ENCODE data around the gene NDUFA6.
"Not testable (repeated sequence)": the region's sequence is repeated elsewhere in the genome, so short reads cannot be mapped to it uniquely, and the experiment has no call there.

DNA sequence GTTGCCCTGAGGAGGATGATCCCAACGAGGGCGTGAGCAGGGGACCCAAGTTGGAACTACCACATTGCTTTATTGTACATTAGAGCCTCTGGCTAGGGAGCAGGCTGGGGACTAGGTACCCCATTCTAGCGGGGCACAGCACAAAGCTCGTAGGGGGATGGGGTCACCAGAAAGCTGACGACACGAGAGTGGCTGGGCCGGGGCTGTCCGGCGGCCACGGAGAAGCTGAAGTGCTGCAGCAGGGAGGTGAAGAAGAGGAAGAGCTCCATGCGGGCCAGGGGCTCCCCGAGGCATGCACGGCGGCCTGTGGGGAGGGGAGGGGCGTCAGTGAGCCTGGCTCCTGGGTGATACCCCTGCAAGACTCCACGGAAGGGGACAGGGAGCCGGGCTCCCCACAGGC is 49.6 kb upstream of the NDUFA6 start:
- not testable (repeated sequence) for TF ChIP-seq GLIS3 (CRISPR knock-in tag; IDR thresholded peaks at IDR 0.05); CSDC2 (CRISPR knock-in tag; IDR thresholded peaks at IDR 0.05); ZFP3 (CRISPR knock-in tag; IDR thresholded peaks at IDR 0.05); ZNF8 (CRISPR knock-in tag; IDR thresholded peaks at IDR 0.05); ARNTL (CRISPR knock-in tag; IDR thresholded peaks at IDR 0.05; ENCODE audit: borderline replicate concordance, low read depth); ZNF565 (CRISPR knock-in tag; conservative IDR thresholded peaks at IDR 0.05; ENCODE audit: low read depth)
- TF ChIP-seq, protein P1, sequence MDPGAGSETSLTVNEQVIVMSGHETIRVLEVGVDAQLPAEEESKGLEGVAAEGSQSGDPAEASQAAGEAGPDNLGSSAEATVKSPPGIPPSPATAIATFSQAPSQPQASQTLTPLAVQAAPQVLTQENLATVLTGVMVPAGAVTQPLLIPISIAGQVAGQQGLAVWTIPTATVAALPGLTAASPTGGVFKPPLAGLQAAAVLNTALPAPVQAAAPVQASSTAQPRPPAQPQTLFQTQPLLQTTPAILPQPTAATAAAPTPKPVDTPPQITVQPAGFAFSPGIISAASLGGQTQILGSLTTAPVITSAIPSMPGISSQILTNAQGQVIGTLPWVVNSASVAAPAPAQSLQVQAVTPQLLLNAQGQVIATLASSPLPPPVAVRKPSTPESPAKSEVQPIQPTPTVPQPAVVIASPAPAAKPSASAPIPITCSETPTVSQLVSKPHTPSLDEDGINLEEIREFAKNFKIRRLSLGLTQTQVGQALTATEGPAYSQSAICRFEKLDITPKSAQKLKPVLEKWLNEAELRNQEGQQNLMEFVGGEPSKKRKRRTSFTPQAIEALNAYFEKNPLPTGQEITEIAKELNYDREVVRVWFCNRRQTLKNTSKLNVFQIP (CRISPR knock-in tag; IDR thresholded peaks at IDR 0.05; ENCODE audit: borderline replicate concordance, low read depth), result not testable (repeated sequence)
- TF ChIP-seq, protein P2, sequence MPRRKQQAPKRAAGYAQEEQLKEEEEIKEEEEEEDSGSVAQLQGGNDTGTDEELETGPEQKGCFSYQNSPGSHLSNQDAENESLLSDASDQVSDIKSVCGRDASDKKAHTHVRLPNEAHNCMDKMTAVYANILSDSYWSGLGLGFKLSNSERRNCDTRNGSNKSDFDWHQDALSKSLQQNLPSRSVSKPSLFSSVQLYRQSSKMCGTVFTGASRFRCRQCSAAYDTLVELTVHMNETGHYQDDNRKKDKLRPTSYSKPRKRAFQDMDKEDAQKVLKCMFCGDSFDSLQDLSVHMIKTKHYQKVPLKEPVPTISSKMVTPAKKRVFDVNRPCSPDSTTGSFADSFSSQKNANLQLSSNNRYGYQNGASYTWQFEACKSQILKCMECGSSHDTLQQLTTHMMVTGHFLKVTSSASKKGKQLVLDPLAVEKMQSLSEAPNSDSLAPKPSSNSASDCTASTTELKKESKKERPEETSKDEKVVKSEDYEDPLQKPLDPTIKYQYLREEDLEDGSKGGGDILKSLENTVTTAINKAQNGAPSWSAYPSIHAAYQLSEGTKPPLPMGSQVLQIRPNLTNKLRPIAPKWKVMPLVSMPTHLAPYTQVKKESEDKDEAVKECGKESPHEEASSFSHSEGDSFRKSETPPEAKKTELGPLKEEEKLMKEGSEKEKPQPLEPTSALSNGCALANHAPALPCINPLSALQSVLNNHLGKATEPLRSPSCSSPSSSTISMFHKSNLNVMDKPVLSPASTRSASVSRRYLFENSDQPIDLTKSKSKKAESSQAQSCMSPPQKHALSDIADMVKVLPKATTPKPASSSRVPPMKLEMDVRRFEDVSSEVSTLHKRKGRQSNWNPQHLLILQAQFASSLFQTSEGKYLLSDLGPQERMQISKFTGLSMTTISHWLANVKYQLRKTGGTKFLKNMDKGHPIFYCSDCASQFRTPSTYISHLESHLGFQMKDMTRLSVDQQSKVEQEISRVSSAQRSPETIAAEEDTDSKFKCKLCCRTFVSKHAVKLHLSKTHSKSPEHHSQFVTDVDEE (CRISPR knock-in tag; IDR thresholded peaks at IDR 0.05), result not testable (repeated sequence)
- TF ChIP-seq, protein P3, sequence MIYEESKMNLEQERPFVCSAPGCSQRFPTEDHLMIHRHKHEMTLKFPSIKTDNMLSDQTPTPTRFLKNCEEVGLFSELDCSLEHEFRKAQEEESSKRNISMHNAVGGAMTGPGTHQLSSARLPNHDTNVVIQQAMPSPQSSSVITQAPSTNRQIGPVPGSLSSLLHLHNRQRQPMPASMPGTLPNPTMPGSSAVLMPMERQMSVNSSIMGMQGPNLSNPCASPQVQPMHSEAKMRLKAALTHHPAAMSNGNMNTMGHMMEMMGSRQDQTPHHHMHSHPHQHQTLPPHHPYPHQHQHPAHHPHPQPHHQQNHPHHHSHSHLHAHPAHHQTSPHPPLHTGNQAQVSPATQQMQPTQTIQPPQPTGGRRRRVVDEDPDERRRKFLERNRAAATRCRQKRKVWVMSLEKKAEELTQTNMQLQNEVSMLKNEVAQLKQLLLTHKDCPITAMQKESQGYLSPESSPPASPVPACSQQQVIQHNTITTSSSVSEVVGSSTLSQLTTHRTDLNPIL (CRISPR knock-in tag; IDR thresholded peaks at IDR 0.05; ENCODE audit: low read depth), result not testable (repeated sequence)
- TF ChIP-seq, protein P4, sequence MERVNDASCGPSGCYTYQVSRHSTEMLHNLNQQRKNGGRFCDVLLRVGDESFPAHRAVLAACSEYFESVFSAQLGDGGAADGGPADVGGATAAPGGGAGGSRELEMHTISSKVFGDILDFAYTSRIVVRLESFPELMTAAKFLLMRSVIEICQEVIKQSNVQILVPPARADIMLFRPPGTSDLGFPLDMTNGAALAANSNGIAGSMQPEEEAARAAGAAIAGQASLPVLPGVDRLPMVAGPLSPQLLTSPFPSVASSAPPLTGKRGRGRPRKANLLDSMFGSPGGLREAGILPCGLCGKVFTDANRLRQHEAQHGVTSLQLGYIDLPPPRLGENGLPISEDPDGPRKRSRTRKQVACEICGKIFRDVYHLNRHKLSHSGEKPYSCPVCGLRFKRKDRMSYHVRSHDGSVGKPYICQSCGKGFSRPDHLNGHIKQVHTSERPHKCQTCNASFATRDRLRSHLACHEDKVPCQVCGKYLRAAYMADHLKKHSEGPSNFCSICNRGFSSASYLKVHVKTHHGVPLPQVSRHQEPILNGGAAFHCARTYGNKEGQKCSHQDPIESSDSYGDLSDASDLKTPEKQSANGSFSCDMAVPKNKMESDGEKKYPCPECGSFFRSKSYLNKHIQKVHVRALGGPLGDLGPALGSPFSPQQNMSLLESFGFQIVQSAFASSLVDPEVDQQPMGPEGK (CRISPR knock-in tag; IDR thresholded peaks at IDR 0.05; ENCODE audit: borderline replicate concordance), result not testable (repeated sequence)
